WTC11 (cell line): Measurements from ENCODE around the gene SEH1L. TPM values are rescaled to one million over a fixed set of nuclear protein-coding genes. Genes with fewer than 3 reads are reported as not detected.

Source experiments
- ATAC-seq: fragments of 200-7000 bp; cut with Tn5 transposase; 2 replicates; pipeline ENCODE4 v1.10.0; 2021; ENCODE audit warnings: mild to moderate bottlenecking, moderate library complexity
- CTCF ChIA-PET: fragments of 300-600 bp; sonication (Branson Sonifier 250); formaldehyde crosslinking; loops from one replicate; lab custom pipeline; 2021; ENCODE audit warnings: antibody characterized with exemption; lab: Charles Lee
- POLR2A ChIA-PET: fragments of 350-600 bp; sonication (Branson Sonifier 250); formaldehyde crosslinking; loops from one replicate; lab custom pipeline; 2021; ENCODE audit warnings: antibody characterized with exemption; lab: Charles Lee
- DNase-seq: peaks from one replicate; pipeline ENCODE4 v3.0.0; 2021; ENCODE audit warnings: low spot score
- H3K27ac Mint-ChIP-seq: 2 replicates; pipeline ENCODE4 v1.8.0; 2021; ENCODE audit warnings: mixed read lengths
- H3K27me3 Mint-ChIP-seq: 2 replicates; pipeline ENCODE4 v1.8.0; 2021; ENCODE audit warnings: low read depth, mild to moderate bottlenecking, moderate library complexity, mixed read lengths
- H3K36me3 Mint-ChIP-seq: 2 replicates; pipeline ENCODE4 v1.8.0; 2021; ENCODE audit warnings: mixed read lengths
- H3K4me1 Mint-ChIP-seq: 2 replicates; pipeline ENCODE4 v1.8.0; 2022; ENCODE audit warnings: mixed read lengths
- H3K4me3 Mint-ChIP-seq: 2 replicates; pipeline ENCODE4 v1.8.0; 2021; ENCODE audit warnings: mild to moderate bottlenecking, moderate library complexity, mixed read lengths
- H3K9me3 Mint-ChIP-seq: 2 replicates; pipeline ENCODE4 v1.8.0; 2021; ENCODE audit warnings: mixed read lengths
- ATF1 ChIP-seq: sonication (generic); formaldehyde crosslinking; IDR thresholded peaks from 2 replicates; pipeline ENCODE4 v1.8.1; 2023; ENCODE audit warnings: mild to moderate bottlenecking, moderate library complexity, missing genetic modification reagents
- CREM ChIP-seq: sonication (generic); formaldehyde crosslinking; IDR thresholded peaks from 2 replicates; pipeline ENCODE4 v1.8.1; 2022; ENCODE audit warnings: mild to moderate bottlenecking, missing genetic modification reagents, moderate library complexity
- E2F5 ChIP-seq: sonication (generic); formaldehyde crosslinking; IDR thresholded peaks from 2 replicates; pipeline ENCODE4 v1.8.1; 2022; ENCODE audit warnings: mild to moderate bottlenecking, moderate library complexity, missing genetic modification reagents
- EMX1 ChIP-seq: fragments of 250-450 bp; sonication (Bioruptor Pico); IDR thresholded peaks from 2 replicates; pipeline ENCODE4 v1.8.0; 2021; ENCODE audit warnings: mild to moderate bottlenecking
- FOXP4 ChIP-seq: sonication (generic); formaldehyde crosslinking; IDR thresholded peaks from 2 replicates; pipeline ENCODE4 v1.8.0; 2022; ENCODE audit warnings: mild to moderate bottlenecking, missing genetic modification reagents
- HMGXB4 ChIP-seq: sonication (generic); formaldehyde crosslinking; IDR thresholded peaks from 2 replicates; pipeline ENCODE4 v1.8.1; 2023; ENCODE audit warnings: mild to moderate bottlenecking, moderate library complexity, missing genetic modification reagents
- IRF1 ChIP-seq: sonication (generic); formaldehyde crosslinking; IDR thresholded peaks from 2 replicates; pipeline ENCODE4 v1.8.0; 2023; ENCODE audit warnings: missing genetic modification reagents
- MXD4 ChIP-seq: fragments of 250-450 bp; sonication (Bioruptor Pico); IDR thresholded peaks from 2 replicates; pipeline ENCODE4 v1.8.0; 2021; ENCODE audit warnings: mild to moderate bottlenecking, moderate library complexity, borderline replicate concordance
- PRDM15 ChIP-seq: sonication (generic); formaldehyde crosslinking; IDR thresholded peaks from 2 replicates; pipeline ENCODE4 v1.8.0; 2022; ENCODE audit warnings: missing genetic modification reagents
- RORB ChIP-seq: fragments of 250-450 bp; sonication (Bioruptor Pico); IDR thresholded peaks from 2 replicates; pipeline ENCODE4 v1.9.0; 2021; ENCODE audit warnings: mild to moderate bottlenecking
- SP1 ChIP-seq: sonication (generic); formaldehyde crosslinking; conservative IDR thresholded peaks from 2 replicates; pipeline ENCODE4 v1.8.1; 2022; ENCODE audit warnings: missing genetic modification reagents
- TEAD1 ChIP-seq: sonication (generic); formaldehyde crosslinking; IDR thresholded peaks from 2 replicates; pipeline ENCODE4 v1.8.0; 2022; ENCODE audit warnings: mild to moderate bottlenecking, missing genetic modification reagents
- USF1 ChIP-seq: sonication (generic); formaldehyde crosslinking; IDR thresholded peaks from 2 replicates; pipeline ENCODE4 v1.8.0; 2022; ENCODE audit warnings: mild to moderate bottlenecking, missing genetic modification reagents
- ZBTB21 ChIP-seq: sonication (generic); formaldehyde crosslinking; IDR thresholded peaks from 2 replicates; pipeline ENCODE4 v1.8.1; 2023; ENCODE audit warnings: mild to moderate bottlenecking, missing genetic modification reagents, borderline replicate concordance
- ZNF138 ChIP-seq: sonication (generic); formaldehyde crosslinking; conservative IDR thresholded peaks from 2 replicates; pipeline ENCODE4 v1.8.1; 2022; ENCODE audit warnings: mild to moderate bottlenecking, moderate library complexity, missing genetic modification reagents
- ZNF232 ChIP-seq: sonication (generic); formaldehyde crosslinking; IDR thresholded peaks from 2 replicates; pipeline ENCODE4 v1.8.0; 2022; ENCODE audit warnings: mild to moderate bottlenecking, missing genetic modification reagents
- ZNF281 ChIP-seq: sonication (generic); formaldehyde crosslinking; IDR thresholded peaks from 2 replicates; pipeline ENCODE4 v1.8.0; 2023; ENCODE audit warnings: mild to moderate bottlenecking, missing genetic modification reagents
- ZNF416 ChIP-seq: fragments of 250-450 bp; sonication (Bioruptor Pico); IDR thresholded peaks from 2 replicates; pipeline ENCODE4 v1.9.0; 2021; ENCODE audit warnings: mild to moderate bottlenecking, inconsistent platforms
- ZNF425 ChIP-seq: fragments of 250-450 bp; sonication (Bioruptor Pico); conservative IDR thresholded peaks from 2 replicates; pipeline ENCODE4 v1.9.0; 2021; ENCODE audit warnings: mild to moderate bottlenecking
- ZNF671 ChIP-seq: fragments of 250-450 bp; sonication (Bioruptor Pico); IDR thresholded peaks from 2 replicates; pipeline ENCODE4 v1.8.0; 2021; ENCODE audit warnings: mild to moderate bottlenecking
- total RNA-seq: library from RNA; stranded (reverse); gene quantifications from 3 replicates; pipeline ENCODE4 v1.2.3, GENCODE V29; 2021

The SEH1L gene
- total RNA-seq, 1 experiment from 2014 or later: 75.5 TPM

- ChIA-PET CTCF (no interaction called here), POLR2A (no interaction called here)
- no peak overlapping the region for H3K4me3 Mint-ChIP-seq
- H3K27me3 Mint-ChIP-seq: peaks cover 28% of the 10 kb centered on the region
- no peak overlapping the region for H3K27ac Mint-ChIP-seq
- ATAC-seq (no peak), DNase-seq (no peak)
- no peaks in the 10 kb centered on the region; the same call in 1 of the 2 replicates for H3K4me1 Mint-ChIP-seq
- no peaks in the 10 kb centered on the region for H3K9me3 Mint-ChIP-seq
- TF ChIP-seq IRF1 (CRISPR knock-in tag) (no peak), ATF1 (no peak), RORB (CRISPR knock-in tag) (no peak), ZNF425 (no peak), EMX1 (CRISPR knock-in tag) (no peak), ZNF671 (CRISPR knock-in tag) (no peak), E2F5 (CRISPR knock-in tag) (no peak)
- no peaks in the 10 kb centered on the region for H3K36me3 Mint-ChIP-seq
Observed at GRCh38 chr18:12906773-12907172, 41.0 kb upstream of the SEH1L start.

GRCh38 chr18:12907258-12907925, 40.4 kb upstream of the SEH1L start:
- ChIA-PET POLR2A (no interaction called here), CTCF (no interaction called here)
- Mint-ChIP-seq H3K27me3 (peaks cover 35% of the 10 kb centered on the region), H3K4me3 (no peak overlapping the region), H3K9me3 (no peaks in the 10 kb centered on the region), H3K27ac (no peak overlapping the region), H3K4me1 (no peaks in the 10 kb centered on the region; the same call in 1 of the 2 replicates), H3K36me3 (no peaks in the 10 kb centered on the region)
- no peak for DNase-seq
- no peak for ATAC-seq
- TF ChIP-seq USF1 (CRISPR knock-in tag) (no peak), ZNF138 (no peak), HMGXB4 (CRISPR knock-in tag) (no peak), TEAD1 (CRISPR knock-in tag) (no peak), FOXP4 (CRISPR knock-in tag) (no peak), ZNF232 (no peak), ZBTB21 (CRISPR knock-in tag) (no peak), SP1 (CRISPR knock-in tag) (no peak), MXD4 (no peak), ZNF416 (no peak), CREM (CRISPR knock-in tag) (no peak), PRDM15 (CRISPR knock-in tag) (no peak), ZNF281 (CRISPR knock-in tag) (no peak)
